HepG2 (cell line): ENCODE data around the gene GYS1. TPM values are rescaled to one million over a fixed set of nuclear protein-coding genes. Genes with fewer than 3 reads are reported as not detected.

Experiments
- AKNA ChIP-seq: sonication (generic); formaldehyde crosslinking; IDR thresholded peaks from 2 replicates; pipeline ENCODE4 v1.4.0; 2020; ENCODE audit warnings: missing genetic modification reagents, borderline replicate concordance
- ARID2 ChIP-seq: sonication (generic); formaldehyde crosslinking; IDR thresholded peaks from 2 replicates; pipeline ENCODE4 v1.8.1; 2022; ENCODE audit warnings: mild to moderate bottlenecking, missing genetic modification reagents, borderline replicate concordance
- BRCA1 ChIP-seq: sonication (generic); formaldehyde crosslinking; IDR thresholded peaks from 2 replicates; pipeline ENCODE4 v1.4.0; 2020; ENCODE audit warnings: missing genetic modification reagents
- FIP1L1 ChIP-seq: fragments of 200-400 bp; formaldehyde crosslinking; IDR thresholded peaks from 2 replicates; pipeline ENCODE4 v1.6.1; 2018; ENCODE audit warnings: low read depth, mild to moderate bottlenecking, low read length, moderate library complexity, borderline replicate concordance; ENCODE audit not compliant: insufficient read depth
- HOXA3 ChIP-seq: sonication (generic); formaldehyde crosslinking; IDR thresholded peaks from 2 replicates; pipeline ENCODE4 v1.5.0; 2020; ENCODE audit warnings: missing genetic modification reagents
- HOXA5 ChIP-seq: sonication (generic); formaldehyde crosslinking; IDR thresholded peaks from 2 replicates; pipeline ENCODE4 v1.4.0; 2020; ENCODE audit warnings: missing genetic modification reagents
- KAT7 ChIP-seq: IDR thresholded peaks from 2 replicates; pipeline ENCODE4 v1.6.1; 2018; ENCODE audit warnings: borderline replicate concordance, missing compliant biosample characterization
- KDM1A ChIP-seq: IDR thresholded peaks from 2 replicates; pipeline ENCODE4 v1.6.1; 2016; ENCODE audit warnings: missing compliant biosample characterization
- MEIS1 ChIP-seq: sonication (generic); formaldehyde crosslinking; IDR thresholded peaks from 2 replicates; pipeline ENCODE4 v1.9.0; 2021; ENCODE audit warnings: mild to moderate bottlenecking, missing genetic modification reagents, moderate library complexity, borderline replicate concordance
- SNRNP70 ChIP-seq: fragments of 200-400 bp; formaldehyde crosslinking; IDR thresholded peaks from 2 replicates; pipeline ENCODE4 v1.6.1; 2017; ENCODE audit warnings: mild to moderate bottlenecking, low read depth, low read length, moderate library complexity
- TRIM22 ChIP-seq: fragments of 450-650 bp; IDR thresholded peaks from 2 replicates; pipeline ENCODE4 v1.6.1; 2017
- ZNF180 ChIP-seq: sonication (generic); formaldehyde crosslinking; IDR thresholded peaks from 2 replicates; pipeline ENCODE4 v1.4.0; 2020; ENCODE audit warnings: low read depth, missing genetic modification reagents, borderline replicate concordance
- ZNF747 ChIP-seq: sonication (generic); formaldehyde crosslinking; IDR thresholded peaks from 2 replicates; pipeline ENCODE4 v1.8.1; 2023; ENCODE audit warnings: missing genetic modification reagents, mild to moderate bottlenecking, borderline replicate concordance
- ZNF770 ChIP-seq: sonication (generic); formaldehyde crosslinking; IDR thresholded peaks from 2 replicates; pipeline ENCODE4 v1.5.0; 2020; ENCODE audit warnings: mild to moderate bottlenecking, missing genetic modification reagents
- polyA plus RNA-seq, 8 experiments: library from polyadenylated mRNA; depleted of rRNA in 3 of 8; stranded (reverse) in 7 of 8; unstranded in 1 of 8; fragments of >200 nt; fragmentation: Illumina TruSeq in 4 of 8; extraction: Trizol in 4 of 8; gene quantifications; 2 replicates each; pipeline versions ENCODE4 v1.2.1 to v1.2.3, GENCODE V29; 2011 to 2016; ENCODE audit warnings: low read depth in 4 of 8, missing spikeins in 1 of 8, mixed read lengths in 1 of 8; ENCODE audit not compliant: insufficient read depth in 1 of 8
- total RNA-seq, 5 experiments: library from RNA; depleted of rRNA; stranded (reverse); fragments of >200 nt; fragmentation: Illumina TruSeq; extraction: Trizol; gene quantifications; 2 replicates each; pipeline ENCODE4 v1.2.3, GENCODE V29; 2016; ENCODE audit warnings: low read depth in 1 of 5
- TF ChIP-seq, protein P1 (sequence below): sonication (generic); formaldehyde crosslinking; IDR thresholded peaks from 2 replicates; pipeline ENCODE4 v1.4.0; 2020; ENCODE audit warnings: missing genetic modification reagents, borderline replicate concordance
- TF ChIP-seq, protein P2 (sequence below): sonication (generic); formaldehyde crosslinking; IDR thresholded peaks from 2 replicates; pipeline ENCODE4 v1.8.0; 2022; ENCODE audit warnings: mild to moderate bottlenecking, missing genetic modification reagents, moderate library complexity

Gene GYS1
- total and polyA plus RNA-seq, 2 of the 13 experiments (the other 11 are each of a cell fraction or from before 2014, with no cell fraction given) = 18.4 to 42.1 TPM

GRCh38 chr19:48962029-48962848 is 30.9 kb downstream of the GYS1 start (continued):
- TF ChIP-seq TRIM22 (no peak), ZNF747 (CRISPR knock-in tag) (peak; percentile 93; the same call in 1 of the 2 replicates), ZNF180 (CRISPR knock-in tag) (no peak), BRCA1 (CRISPR knock-in tag) (peak; percentile 53; the same call in 1 of the 2 replicates), MEIS1 (CRISPR knock-in tag) (0 out of 2 replicates have a peak, but pooled peaks have one; percentile 39), AKNA (CRISPR knock-in tag) (no peak; the same call in 1 of the 2 replicates), KDM1A (CRISPR knock-in tag) (no peak), KAT7 (CRISPR knock-in tag) (peak; percentile 96), HOXA3 (CRISPR knock-in tag) (peak; percentile 76), ARID2 (CRISPR knock-in tag) (0 out of 2 replicates have a peak, but pooled peaks have one; percentile 32), ZNF770 (CRISPR knock-in tag) (peak; percentile 81), SNRNP70 (no peak), HOXA5 (CRISPR knock-in tag) (peak; percentile 86), FIP1L1 (peak; percentile 95; the same call in 1 of the 2 replicates)
- TF ChIP-seq, protein P1, sequence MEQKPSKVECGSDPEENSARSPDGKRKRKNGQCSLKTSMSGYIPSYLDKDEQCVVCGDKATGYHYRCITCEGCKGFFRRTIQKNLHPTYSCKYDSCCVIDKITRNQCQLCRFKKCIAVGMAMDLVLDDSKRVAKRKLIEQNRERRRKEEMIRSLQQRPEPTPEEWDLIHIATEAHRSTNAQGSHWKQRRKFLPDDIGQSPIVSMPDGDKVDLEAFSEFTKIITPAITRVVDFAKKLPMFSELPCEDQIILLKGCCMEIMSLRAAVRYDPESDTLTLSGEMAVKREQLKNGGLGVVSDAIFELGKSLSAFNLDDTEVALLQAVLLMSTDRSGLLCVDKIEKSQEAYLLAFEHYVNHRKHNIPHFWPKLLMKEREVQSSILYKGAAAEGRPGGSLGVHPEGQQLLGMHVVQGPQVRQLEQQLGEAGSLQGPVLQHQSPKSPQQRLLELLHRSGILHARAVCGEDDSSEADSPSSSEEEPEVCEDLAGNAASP = peak; percentile 71; the same call in 1 of the 2 replicates
- TF ChIP-seq, protein P2, sequence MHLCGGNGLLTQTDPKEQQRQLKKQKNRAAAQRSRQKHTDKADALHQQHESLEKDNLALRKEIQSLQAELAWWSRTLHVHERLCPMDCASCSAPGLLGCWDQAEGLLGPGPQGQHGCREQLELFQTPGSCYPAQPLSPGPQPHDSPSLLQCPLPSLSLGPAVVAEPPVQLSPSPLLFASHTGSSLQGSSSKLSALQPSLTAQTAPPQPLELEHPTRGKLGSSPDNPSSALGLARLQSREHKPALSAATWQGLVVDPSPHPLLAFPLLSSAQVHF (CRISPR knock-in tag) = no peak
